H54 (cell line): Measurements from ENCODE around the gene TUBG2.

Experiments used
- DNase-seq: peaks from one replicate; pipeline ENCODE4 v3.0.0; 2011; ENCODE audit warnings: low spot score, mixed read lengths; ENCODE audit not compliant: insufficient read length
- FAIRE-seq: peaks from 3 replicates; lab custom pipeline; 2011; peaks lifted over from hg19 to GRCh38; lab: Jason Lieb, UNC
- POLR2A ChIP-seq: IDR thresholded peaks from 2 replicates; pipeline ENCODE4 v1.6.1; 2011; ENCODE audit warnings: low read depth, mild to moderate bottlenecking, low read length

TUBG2 gene

GRCh38 chr17:42706732-42707131 is 47.6 kb downstream of the TUBG2 start:
- DNase-seq, result no peak
- FAIRE-seq, result no peak
- no peak for TF ChIP-seq POLR2A

GRCh38 chr17:42708588-42708987 is 49.5 kb downstream of the TUBG2 start:
- no peak for TF ChIP-seq POLR2A
- DNase-seq (no peak), FAIRE-seq (no peak)

- DNase-seq (no peak), FAIRE-seq (no peak)
- TF ChIP-seq POLR2A, result no peak
These were observed 50.5 kb downstream of the TUBG2 start for GRCh38 chr17:42709561-42709960.
